Naive thymus-derived CD8-positive, alpha-beta T cell (primary cell): ENCODE data around the gene POU2F2. TPM values are rescaled to one million over a fixed set of nuclear protein-coding genes. Genes with fewer than 3 reads are reported as not detected.

ENCODE experiments used
- ATAC-seq, 2 donors: fragments of 150-1000 bp; cut with Tn5 transposase in 1 of 2; sonication (Bioruptor Pico), chemical (Tn5 transposase) in 1 of 2; 1 replicate in 1 of 2; 2 replicates in 1 of 2; pipeline ENCODE4 v1.10.0; 2021; ENCODE audit warnings: mild to moderate bottlenecking in 2 of 2, moderate library complexity in 2 of 2
- POLR2A ChIA-PET: fragments of 350-600 bp; sonication (Branson Sonifier 250); formaldehyde crosslinking; loops from one replicate; lab custom pipeline; 2021; ENCODE audit warnings: antibody characterized with exemption; lab: Charles Lee
- DNase-seq, 10 donors: peaks; one replicate each; pipeline versions ENCODE4 v3.0.0 to v3.0.0-alpha.2; 2020 to 2022
- H3K27ac Mint-ChIP-seq, 10 donors: one replicate each; pipeline ENCODE4 v1.8.0; 2020 to 2022; ENCODE audit warnings: mild to moderate bottlenecking in 10 of 10, mixed read lengths in 10 of 10, moderate library complexity in 4 of 10, inconsistent platforms in 1 of 10
- H3K27me3 Mint-ChIP-seq, 5 donors: one replicate each; pipeline ENCODE4 v1.8.0; 2021 to 2022; ENCODE audit warnings: mixed read lengths in 5 of 5
- H3K36me3 Mint-ChIP-seq, 3 donors: one replicate each; pipeline ENCODE4 v1.8.0; 2020 to 2022; ENCODE audit warnings: mixed read lengths in 3 of 3, mild to moderate bottlenecking in 2 of 3, inconsistent platforms in 1 of 3
- H3K4me1 Mint-ChIP-seq, 4 donors: one replicate each; pipeline ENCODE4 v1.8.0; 2021 to 2022; ENCODE audit warnings: mixed read lengths in 4 of 4
- H3K4me3 Mint-ChIP-seq, 10 donors: one replicate each; pipeline ENCODE4 v1.8.0; 2020 to 2022; ENCODE audit warnings: mild to moderate bottlenecking in 10 of 10, mixed read lengths in 10 of 10, moderate library complexity in 6 of 10, inconsistent platforms in 1 of 10
- H3K9me3 Mint-ChIP-seq, 9 donors: one replicate each; pipeline ENCODE4 v1.8.0; 2020 to 2022; ENCODE audit warnings: mixed read lengths in 9 of 9, mild to moderate bottlenecking in 3 of 9, inconsistent platforms in 1 of 9, moderate library complexity in 1 of 9
- polyA plus RNA-seq, 3 donors: library from polyadenylated mRNA; unstranded; fragments of 300-500 nt; fragmentation: Illumina TruSeq; gene quantifications; one replicate each; pipeline ENCODE4 v1.2.3, GENCODE V29; 2021
- total RNA-seq, 8 experiments: library from RNA in 2 of 8; stranded (reverse) in 2 of 8; gene quantifications; one replicate each; pipeline ENCODE4 v1.2.3 and lab custom pipeline; 2021 to 2026

POU2F2 gene
- total and polyA plus RNA-seq, 5 experiments from 2014 or later, result 2.4 to 88.5 (median 6.6) TPM

DNA sequence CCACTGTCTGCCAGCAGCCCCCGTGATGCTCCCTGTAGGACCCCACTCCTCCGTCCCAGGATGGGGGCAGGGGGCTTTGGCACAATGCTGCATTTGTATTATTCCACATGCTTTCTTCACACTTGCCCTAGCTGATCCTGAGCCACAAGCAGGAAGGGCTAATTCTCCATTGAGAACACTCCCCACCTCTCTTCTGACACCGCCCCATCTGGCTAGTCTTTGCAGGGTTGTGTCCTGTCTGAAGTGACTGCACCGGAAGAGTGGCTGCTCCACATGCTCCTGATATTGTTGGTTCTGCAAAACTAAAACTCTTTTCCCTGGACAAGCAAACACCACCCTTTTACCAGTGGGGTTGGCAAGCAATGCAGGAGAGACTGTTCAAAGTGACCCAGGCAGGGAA lies 38.3 kb downstream of the POU2F2 start:
- ATAC-seq, result no peak
- H3K27ac Mint-ChIP-seq, result peak overlapping the region in 2 of 10 donors; percentile 29 to 46
- no peaks in the 10 kb centered on the region for H3K27me3 Mint-ChIP-seq
- H3K36me3 Mint-ChIP-seq, result peaks cover 5 to 60% (median 7%) of the 10 kb centered on the region in 3 donors
- H3K4me3 Mint-ChIP-seq, result no peak overlapping the region
- POLR2A ChIA-PET, result interaction anchor here (1.0 kb wide), 1 partner anchor 18 kb away, joined by 3 read pairs; the partner anchor contains the start of gene ZNF574
- H3K4me1 Mint-ChIP-seq, result peaks cover 8 to 30% (median 23%) of the 10 kb centered on the region in 4 donors
- H3K9me3 Mint-ChIP-seq, result no peaks in the 10 kb centered on the region
- no peak for DNase-seq

DNA sequence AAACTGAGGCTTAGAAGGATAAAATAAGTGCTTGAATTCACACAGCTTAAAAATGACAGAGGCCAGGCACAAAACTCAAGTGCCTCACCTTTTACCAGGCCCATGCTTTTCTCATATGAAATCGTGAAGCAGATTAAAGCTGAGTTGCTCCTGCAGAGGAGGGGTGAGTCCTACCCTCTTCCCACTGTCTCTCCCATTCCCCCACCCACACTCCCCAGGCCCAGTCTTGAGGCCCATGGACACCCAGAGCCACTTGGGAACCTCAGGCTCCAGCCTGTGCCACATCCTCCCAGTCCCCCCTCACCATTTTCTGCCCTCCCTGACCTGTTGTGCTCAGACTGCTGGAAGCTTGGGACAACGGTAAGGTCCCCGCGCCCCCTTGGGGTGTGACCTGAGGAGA lies 38.7 kb downstream of the POU2F2 start:
- H3K36me3 Mint-ChIP-seq, result peaks cover 5 to 56% (median 6%) of the 10 kb centered on the region in 3 donors
- H3K27me3 Mint-ChIP-seq, result no peaks in the 10 kb centered on the region
- POLR2A ChIA-PET, result interaction anchor here (1.0 kb wide), 1 partner anchor 18 kb away, joined by 3 read pairs; the partner anchor contains the start of gene ZNF574

DNA sequence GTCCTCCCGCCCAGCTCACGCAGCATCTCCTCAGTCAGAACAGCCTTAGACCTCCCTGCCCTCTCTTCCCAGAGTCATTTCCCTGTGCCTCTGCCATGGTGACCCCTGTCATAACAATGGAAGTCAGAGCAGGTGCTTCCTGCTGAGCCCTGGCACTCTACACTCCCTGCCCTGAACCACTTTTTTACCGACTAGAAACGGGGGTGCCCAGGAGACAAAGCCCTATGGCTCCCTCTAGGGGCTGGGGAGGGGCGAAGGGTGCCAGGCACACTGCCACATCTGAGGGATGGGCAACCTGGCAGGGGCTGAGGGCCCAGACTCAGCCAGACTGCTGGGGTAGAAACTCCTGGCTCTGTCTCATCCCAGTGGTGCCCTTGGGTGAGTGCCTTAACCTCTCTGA lies 39.9 kb downstream of the POU2F2 start:
- Mint-ChIP-seq H3K9me3 (no peaks in the 10 kb centered on the region), H3K36me3 (peaks cover 5 to 47% (median 6%) of the 10 kb centered on the region in 3 donors), H3K27ac (peak overlapping the region in 7 of 10 donors; percentile 16 to 81 (median 62)), H3K4me3 (peak overlapping the region in 1 of 10 donors; percentile 10), H3K27me3 (no peaks in the 10 kb centered on the region), H3K4me1 (peaks cover 11 to 46% (median 27%) of the 10 kb centered on the region in 4 donors)
- POLR2A ChIA-PET, result interaction anchor here (0.7 kb wide), 1 partner anchor 17 kb away, joined by 3 read pairs; no protein-coding TSS in a partner anchor
- ATAC-seq (peak; percentile 65), DNase-seq (peak in 4 of 10 donors; percentile 24 to 40 (median 32))

More for the DNA sequence above, 38.7 kb downstream of the POU2F2 start:
- no peak for DNase-seq
- no peaks in the 10 kb centered on the region for H3K9me3 Mint-ChIP-seq
- ATAC-seq, result no peak
- H3K27ac Mint-ChIP-seq, result no peak overlapping the region
- no peak overlapping the region for H3K4me3 Mint-ChIP-seq
- H3K4me1 Mint-ChIP-seq, result peaks cover 10 to 34% (median 26%) of the 10 kb centered on the region in 4 donors

DNA sequence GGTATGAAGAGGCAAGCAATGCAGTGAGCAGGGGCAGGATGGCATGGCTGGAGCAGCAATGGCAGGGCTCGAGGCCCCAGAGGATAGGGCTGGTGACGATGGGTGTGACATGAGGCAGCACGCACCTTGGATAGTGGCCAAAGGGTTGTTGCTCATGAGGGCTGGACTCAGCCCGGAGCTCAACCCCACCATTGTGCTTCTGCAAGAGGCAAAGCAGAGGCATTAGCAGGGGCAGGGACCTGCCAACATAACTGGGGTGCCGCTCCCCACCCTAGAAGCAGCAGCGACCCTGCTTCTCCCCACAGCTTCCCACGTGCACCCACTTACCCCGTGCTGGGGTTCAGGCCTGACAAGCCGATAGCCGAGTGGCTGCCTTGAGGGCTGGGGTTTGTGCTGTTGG lies 40.5 kb downstream of the POU2F2 start:
- no peak for DNase-seq
- no peak overlapping the region for H3K4me3 Mint-ChIP-seq
- POLR2A ChIA-PET, result interaction anchor here (0.7 kb wide), 1 partner anchor 17 kb away, joined by 3 read pairs; no protein-coding TSS in a partner anchor
- peak overlapping the region in 1 of 10 donors; percentile 46 for H3K27ac Mint-ChIP-seq
- peaks cover 3 to 42% (median 6%) of the 10 kb centered on the region in 3 donors for H3K36me3 Mint-ChIP-seq
- no peaks in the 10 kb centered on the region for H3K27me3 Mint-ChIP-seq
- peaks cover 11 to 46% (median 29%) of the 10 kb centered on the region in 4 donors for H3K4me1 Mint-ChIP-seq
- no peaks in the 10 kb centered on the region for H3K9me3 Mint-ChIP-seq
- ATAC-seq, result no peak

DNA sequence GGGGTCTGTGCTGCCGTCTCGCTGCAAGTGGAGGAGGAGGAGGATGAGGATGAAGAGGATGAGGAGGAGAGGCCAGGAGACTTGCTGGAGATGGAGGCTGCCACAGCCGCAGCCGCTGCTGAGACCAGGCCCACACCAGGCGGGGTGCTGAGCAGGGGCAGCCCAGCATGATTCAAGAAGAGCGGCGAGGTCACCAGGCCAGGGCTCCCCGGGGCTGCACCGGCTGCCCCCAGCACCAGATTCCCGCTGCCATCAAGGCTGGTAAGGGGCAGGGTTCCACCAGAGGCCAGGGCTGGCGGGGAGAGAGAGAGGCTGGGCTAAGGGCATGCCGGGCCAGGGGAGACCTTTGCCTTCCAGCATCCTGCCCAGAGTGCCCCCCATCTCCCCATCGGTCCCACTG lies 40.9 kb downstream of the POU2F2 start:
- Mint-ChIP-seq H3K4me1 (peaks cover 11 to 46% (median 29%) of the 10 kb centered on the region in 4 donors), H3K27ac (peak overlapping the region in 4 of 10 donors; percentile 47 to 90 (median 70)), H3K4me3 (peak overlapping the region in 2 of 10 donors; percentile 11 to 15), H3K36me3 (peaks cover 0 to 38% (median 6%) of the 10 kb centered on the region in 3 donors), H3K9me3 (no peaks in the 10 kb centered on the region), H3K27me3 (no peaks in the 10 kb centered on the region)
- DNase-seq (no peak), ATAC-seq (no peak)
- POLR2A ChIA-PET, result interaction anchor here (0.7 kb wide), 1 partner anchor 113 kb away, joined by 3 read pairs; no protein-coding TSS in a partner anchor

DNA sequence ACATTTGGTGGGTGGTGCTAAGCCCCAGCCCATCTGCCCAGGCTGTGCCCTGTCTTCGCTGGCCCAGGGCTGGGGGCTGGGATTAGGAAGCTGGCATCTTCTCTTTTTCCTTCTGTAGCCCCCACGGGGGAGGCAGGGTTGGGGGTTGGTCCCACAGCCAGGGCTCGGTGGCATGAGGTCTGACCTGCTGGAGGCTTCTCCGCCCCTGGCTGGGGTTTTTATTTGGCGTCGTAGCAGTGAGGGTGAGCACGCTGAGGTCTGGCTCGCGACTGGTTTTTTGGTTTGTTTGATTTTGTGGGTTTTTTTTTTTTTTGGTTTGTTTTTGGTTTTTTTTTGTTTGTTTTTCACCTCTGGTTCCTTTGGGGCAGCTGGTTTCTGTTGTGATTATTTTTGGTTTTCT lies 41.6 kb downstream of the POU2F2 start:
- H3K27me3 Mint-ChIP-seq, result no peaks in the 10 kb centered on the region
- H3K4me3 Mint-ChIP-seq, result peak overlapping the region in 3 of 10 donors; percentile 15 to 59 (median 22)
- POLR2A ChIA-PET, result interaction anchor here (0.6 to 0.7 kb wide), 3 partner anchors 19 to 113 kb away, joined by 3 to 5 read pairs (median 4); no protein-coding TSS in a partner anchor
- ATAC-seq (peak in 1 of 2 donors; percentile 35), DNase-seq (peak in 1 of 10 donors; percentile 23)
- H3K4me1 Mint-ChIP-seq, result peaks cover 12 to 46% (median 29%) of the 10 kb centered on the region in 4 donors
- no peaks in the 10 kb centered on the region for H3K9me3 Mint-ChIP-seq
- H3K36me3 Mint-ChIP-seq, result peaks cover 0 to 38% (median 6%) of the 10 kb centered on the region in 3 donors
- peak overlapping the region in 8 of 10 donors; percentile 47 to 90 (median 68) for H3K27ac Mint-ChIP-seq

DNA sequence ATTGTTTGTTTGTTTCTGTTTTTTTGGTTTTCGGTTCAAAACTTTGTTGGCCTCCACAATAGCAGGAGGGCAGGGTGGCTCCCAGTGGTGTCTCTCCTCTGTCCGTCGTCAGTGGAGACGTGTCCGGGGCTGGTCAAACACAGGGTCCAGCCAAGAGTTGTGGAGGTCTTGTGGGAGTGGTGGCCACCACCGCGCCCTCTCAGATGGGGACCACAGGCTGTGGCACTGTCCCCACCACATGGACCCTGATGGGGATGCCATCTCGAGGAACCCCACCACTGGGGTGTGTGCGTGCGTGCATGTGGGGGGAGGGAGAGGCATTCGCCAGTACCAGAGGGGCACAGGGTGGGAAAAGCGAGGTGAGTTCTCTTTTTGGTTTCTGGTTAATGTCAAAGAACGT lies 42.5 kb downstream of the POU2F2 start:
- Mint-ChIP-seq H3K9me3 (no peaks in the 10 kb centered on the region), H3K27me3 (no peaks in the 10 kb centered on the region), H3K36me3 (peaks cover 0 to 31% (median 6%) of the 10 kb centered on the region in 3 donors), H3K4me1 (peaks cover 12 to 46% (median 31%) of the 10 kb centered on the region in 4 donors), H3K4me3 (no peak overlapping the region), H3K27ac (peak overlapping the region in 4 of 10 donors; percentile 29 to 90 (median 52))
- no peak for DNase-seq
- ATAC-seq, result no peak
- POLR2A ChIA-PET, result interaction anchor here (0.6 to 0.7 kb wide), 3 partner anchors 9 to 44 kb away, joined by 3 to 5 read pairs (median 4); no protein-coding TSS in a partner anchor

DNA sequence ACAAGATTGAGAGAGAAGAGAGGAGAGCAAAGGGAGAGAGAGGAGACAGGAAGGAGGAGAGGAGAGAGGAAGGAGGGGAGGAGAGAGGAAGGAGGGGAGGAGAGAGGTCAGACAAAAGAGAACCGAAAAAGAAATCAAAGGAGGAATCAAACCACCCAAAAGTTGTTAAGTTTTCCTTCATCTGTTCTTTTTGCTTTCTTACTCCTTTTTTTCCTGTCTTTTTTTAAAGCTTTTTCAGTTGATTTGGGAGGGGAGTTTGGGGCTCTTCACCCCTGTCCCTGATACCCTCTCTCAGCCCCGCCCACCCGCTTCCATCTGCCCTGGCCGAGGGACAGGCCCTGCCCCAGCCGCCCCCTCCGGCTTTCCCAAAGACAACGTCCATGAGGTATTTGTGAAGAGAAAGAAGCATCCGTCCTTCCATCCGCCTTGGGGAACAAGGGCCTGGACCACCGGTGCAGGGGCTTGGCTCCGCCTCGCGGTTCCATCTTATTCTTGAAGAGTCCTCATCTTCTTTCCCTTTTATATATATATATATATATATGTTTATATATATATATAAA lies 43.0 kb downstream of the POU2F2 start:
- Mint-ChIP-seq H3K27ac (peak overlapping the region in 2 of 10 donors; percentile 45 to 78), H3K27me3 (no peaks in the 10 kb centered on the region), H3K4me1 (peaks cover 11 to 46% (median 31%) of the 10 kb centered on the region in 4 donors), H3K4me3 (no peak overlapping the region), H3K9me3 (no peaks in the 10 kb centered on the region), H3K36me3 (peaks cover 0 to 27% (median 5%) of the 10 kb centered on the region in 3 donors)
- POLR2A ChIA-PET, result no interaction called here
- ATAC-seq (no peak), DNase-seq (no peak)

DNA sequence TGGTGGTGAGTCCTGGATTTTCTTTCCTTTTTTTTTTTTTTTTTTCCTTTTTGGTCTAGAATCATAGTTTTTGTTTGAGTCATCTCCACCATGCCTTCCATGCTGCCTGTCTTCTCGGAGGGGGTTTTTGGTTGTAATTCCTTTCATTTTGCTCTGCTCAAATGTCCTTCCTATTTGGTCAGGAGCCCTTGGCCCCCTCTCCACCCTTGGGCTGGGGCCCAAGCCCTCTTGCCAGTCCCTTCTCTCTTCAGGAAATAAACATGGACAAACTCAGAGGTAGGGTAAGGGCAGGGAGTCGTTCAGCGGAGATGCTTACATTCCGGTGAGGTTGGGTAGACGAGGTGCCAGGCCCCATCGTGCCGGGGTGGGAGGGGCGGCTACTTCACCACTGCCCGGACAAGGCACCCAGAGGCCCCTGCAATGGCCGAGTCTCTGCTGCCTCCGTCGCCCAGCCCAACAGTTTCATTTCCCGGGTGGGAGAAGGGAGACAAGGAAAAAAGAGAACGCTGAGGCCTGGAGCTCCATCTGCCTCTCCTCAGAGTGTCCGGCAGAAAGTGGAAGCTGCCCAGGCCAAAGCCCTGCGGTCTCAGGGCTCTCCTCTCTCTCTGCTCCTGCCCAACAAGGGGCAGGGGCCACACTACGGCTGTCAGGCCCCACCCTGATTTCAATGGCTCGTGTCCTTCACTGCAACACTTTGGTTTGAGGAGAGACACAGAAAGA lies 43.6 kb downstream of the POU2F2 start:
- Mint-ChIP-seq H3K27me3 (no peaks in the 10 kb centered on the region), H3K9me3 (no peaks in the 10 kb centered on the region), H3K27ac (peak overlapping the region in 4 of 10 donors; percentile 45 to 82 (median 65)), H3K4me3 (no peak overlapping the region), H3K36me3 (peaks cover 0 to 23% (median 0%) of the 10 kb centered on the region in 3 donors), H3K4me1 (peaks cover 11 to 46% (median 31%) of the 10 kb centered on the region in 4 donors)
- no peak for ATAC-seq
- POLR2A ChIA-PET, result no interaction called here
- DNase-seq, result no peak

DNA sequence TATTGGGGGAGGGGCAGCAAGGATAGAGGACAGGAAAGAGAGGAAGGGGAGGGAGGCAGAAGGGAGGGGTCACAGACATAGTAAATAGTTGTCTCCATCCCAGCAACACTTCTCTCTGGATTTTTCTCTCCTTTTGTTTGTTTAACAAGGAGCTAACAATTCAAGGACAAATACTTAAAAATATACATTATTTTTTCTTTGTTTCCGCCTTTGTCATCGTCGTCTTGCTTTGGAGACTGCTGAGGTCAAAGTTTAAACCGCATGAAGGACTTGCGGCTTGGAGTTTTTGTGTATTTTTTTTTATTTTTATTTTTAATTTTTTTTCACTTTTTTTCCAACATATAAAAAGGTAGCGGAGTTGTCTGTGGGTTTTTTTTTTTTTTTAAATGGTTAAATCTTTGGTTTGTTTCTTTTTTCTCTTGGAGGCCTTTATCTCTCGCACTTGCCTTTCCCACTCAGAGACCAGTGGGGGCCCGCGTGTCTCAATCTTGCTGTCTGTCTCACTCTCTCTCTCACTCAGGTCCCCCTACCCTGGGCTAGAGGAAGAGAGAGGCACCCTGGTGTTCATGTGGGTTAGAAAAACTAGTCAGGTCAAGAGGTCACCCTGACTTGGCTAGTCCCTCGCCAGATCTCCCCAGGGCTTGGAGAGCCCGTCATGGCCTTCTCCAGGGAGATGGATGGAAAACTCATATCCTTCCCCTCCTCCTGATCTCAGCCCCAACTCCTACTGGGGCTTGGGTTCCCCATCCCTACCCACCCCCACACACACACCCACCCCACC lies 45.3 kb downstream of the POU2F2 start:
- H3K27ac Mint-ChIP-seq, result peak overlapping the region in 1 of 10 donors; percentile 7
- POLR2A ChIA-PET, result interaction anchor here (0.8 kb wide), 1 partner anchor 11 kb away, joined by 6 read pairs; the partner anchor contains the start of gene ZNF574

DNA sequence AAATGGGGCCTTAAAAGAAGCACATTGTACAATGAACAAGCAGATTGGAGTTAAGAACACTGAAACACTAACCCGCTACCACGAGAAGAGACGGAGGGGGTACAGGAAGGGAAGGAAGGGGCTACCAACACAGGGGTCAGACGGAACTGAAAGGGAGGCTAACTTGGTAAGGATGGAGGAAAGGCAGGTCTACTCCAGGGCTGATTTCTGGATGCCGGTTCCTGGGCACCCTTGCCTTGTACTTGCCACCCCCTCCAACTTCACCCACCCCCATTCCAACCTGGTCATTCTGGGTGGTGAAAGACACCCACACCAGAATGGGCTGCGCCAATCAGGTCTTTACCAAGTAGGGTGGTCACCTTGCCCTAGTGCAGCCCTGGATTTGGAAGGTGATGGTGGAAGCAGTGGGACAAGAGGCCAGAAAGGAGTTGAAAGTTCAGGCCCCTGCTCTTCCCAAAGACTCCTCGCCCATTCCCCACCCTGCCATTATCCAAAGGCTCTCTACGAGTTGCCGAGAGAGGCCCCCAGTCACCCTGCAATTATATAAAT lies 46.0 kb downstream of the POU2F2 start:
- POLR2A ChIA-PET, result interaction anchor here (0.8 kb wide), 1 partner anchor 10 kb away, joined by 6 read pairs; the partner anchor contains the start of gene ZNF574
- H3K36me3 Mint-ChIP-seq, result peaks cover 0 to 24% (median under 1%) of the 10 kb centered on the region in 3 donors
- DNase-seq, result no peak

More for the DNA sequence above, 45.3 kb downstream of the POU2F2 start:
- no peaks in the 10 kb centered on the region for H3K27me3 Mint-ChIP-seq
- H3K4me1 Mint-ChIP-seq, result peaks cover 9 to 46% (median 28%) of the 10 kb centered on the region in 4 donors
- ATAC-seq (no peak), DNase-seq (no peak)
- peaks cover 0 to 19% (median 0%) of the 10 kb centered on the region in 3 donors for H3K36me3 Mint-ChIP-seq
- no peak overlapping the region for H3K4me3 Mint-ChIP-seq
- no peaks in the 10 kb centered on the region for H3K9me3 Mint-ChIP-seq

More for the DNA sequence above, 46.0 kb downstream of the POU2F2 start:
- Mint-ChIP-seq H3K27me3 (no peaks in the 10 kb centered on the region), H3K4me1 (peaks cover 14 to 51% (median 34%) of the 10 kb centered on the region in 4 donors), H3K27ac (peak overlapping the region in 3 of 10 donors; percentile 28 to 47 (median 36)), H3K9me3 (no peaks in the 10 kb centered on the region), H3K4me3 (no peak overlapping the region)
- no peak for ATAC-seq
